Measurements from ENCODE around the gene MRPL9. TPM values are rescaled to one million over a fixed set of nuclear protein-coding genes. Genes with fewer than 3 reads are reported as not detected.

Gene MRPL9
- total RNA-seq, 3 donors from 2014 or later (not counting 1 experiment from before 2014, with no cell fraction given) = 93.6 to 110 (median 107) TPM

GRCh38 chr1:151729157-151729965 is 33.9 kb downstream of the MRPL9 start:
- DNase-seq (no peak), ATAC-seq (no peak)
- H3K4me1 ChIP-seq (ENCODE audit: control insufficient read depth, insufficient read depth, low read length) = no peaks in the 10 kb centered on the region
- H3K27ac ChIP-seq (ENCODE audit: low read length) = no peak overlapping the region
- Mint-ChIP-seq H3K36me3 (no peaks in the 10 kb centered on the region), H3K4me3 (no peak overlapping the region), H3K4me1 (no peaks in the 10 kb centered on the region), H3K9me3 (no peaks in the 10 kb centered on the region), H3K27ac (no peak overlapping the region), H3K27me3 (ENCODE audit: low read depth in 2 of 2) (peaks cover 27 to 44% of the 10 kb centered on the region in 2 donors)
- no peaks in the 10 kb centered on the region for H3K36me3 ChIP-seq (ENCODE audit: control insufficient read depth, insufficient read depth, low read length)
- H3K27me3 ChIP-seq (ENCODE audit: control insufficient read depth, insufficient read depth, low read length) = peaks cover 2% of the 10 kb centered on the region
- 65% methylated on average over 9 of the region's 10 CpGs for WGBS (ENCODE audit: insufficient coverage)
- no peak overlapping the region for H3K4me3 ChIP-seq (ENCODE audit: low read length)
- no peaks in the 10 kb centered on the region for H3K9me3 ChIP-seq (ENCODE audit: control insufficient read depth, insufficient read depth, low read length)
- TF ChIP-seq CTCF (IDR thresholded peaks at IDR 0.05) = no peak
- intact Hi-C loops (cut with micrococcal nuclease) = no loop called here

- Mint-ChIP-seq H3K36me3 (no peaks in the 10 kb centered on the region), H3K27ac (no peak overlapping the region), H3K4me1 (no peaks in the 10 kb centered on the region), H3K9me3 (no peaks in the 10 kb centered on the region), H3K27me3 (ENCODE audit: low read depth in 2 of 2) (peaks cover 30 to 53% of the 10 kb centered on the region in 2 donors), H3K4me3 (no peak overlapping the region)
- no peaks in the 10 kb centered on the region for H3K4me1 ChIP-seq (ENCODE audit: control insufficient read depth, insufficient read depth, low read length)
- no peaks in the 10 kb centered on the region for H3K9me3 ChIP-seq (ENCODE audit: control insufficient read depth, insufficient read depth, low read length)
- ATAC-seq (no peak), DNase-seq (no peak)
- H3K27ac ChIP-seq (ENCODE audit: low read length) = no peak overlapping the region
- intact Hi-C loops (cut with micrococcal nuclease) = no loop called here
- H3K27me3 ChIP-seq (ENCODE audit: control insufficient read depth, insufficient read depth, low read length) = peaks cover 6% of the 10 kb centered on the region
- H3K4me3 ChIP-seq (ENCODE audit: low read length) = no peak overlapping the region
- H3K36me3 ChIP-seq (ENCODE audit: control insufficient read depth, insufficient read depth, low read length) = no peaks in the 10 kb centered on the region
- TF ChIP-seq CTCF (IDR thresholded peaks at IDR 0.05) = no peak
- 72% methylated on average over 17 of the region's 19 CpGs for WGBS (ENCODE audit: insufficient coverage)
Measured at GRCh38 chr1:151728151-151729054, 34.9 kb downstream of the MRPL9 start.

- Histone ChIP-seq H3K27ac (ENCODE audit: low read length) (no peak overlapping the region), H3K4me1 (ENCODE audit: control insufficient read depth, insufficient read depth, low read length) (peaks cover 22% of the 10 kb centered on the region), H3K9me3 (ENCODE audit: control insufficient read depth, insufficient read depth, low read length) (no peaks in the 10 kb centered on the region), H3K36me3 (ENCODE audit: control insufficient read depth, insufficient read depth, low read length) (no peaks in the 10 kb centered on the region), H3K4me3 (ENCODE audit: low read length) (no peak overlapping the region), H3K27me3 (ENCODE audit: control insufficient read depth, insufficient read depth, low read length) (peaks cover 6% of the 10 kb centered on the region)
- WGBS (ENCODE audit: insufficient coverage) = 56% methylated on average over 2 of the region's 3 CpGs
- DNase-seq (no peak), ATAC-seq (no peak)
- no peaks in the 10 kb centered on the region for H3K36me3 Mint-ChIP-seq
- no peak for TF ChIP-seq CTCF (IDR thresholded peaks at IDR 0.05)
- no peak overlapping the region for H3K4me3 Mint-ChIP-seq
- intact Hi-C loops (cut with micrococcal nuclease) = no loop called here
- H3K27me3 Mint-ChIP-seq (ENCODE audit: low read depth in 2 of 2) = peaks cover 21 to 32% of the 10 kb centered on the region in 2 donors
- H3K27ac Mint-ChIP-seq = no peak overlapping the region
- peaks cover 21% of the 10 kb centered on the region in 2 donors for H3K4me1 Mint-ChIP-seq
- no peaks in the 10 kb centered on the region for H3K9me3 Mint-ChIP-seq
Measured at GRCh38 chr1:151723726-151724370, 39.4 kb downstream of the MRPL9 start.

Measured in natural killer cell (primary cell).